ENCODE measurements around the gene THOC6.

Gene THOC6

DNA sequence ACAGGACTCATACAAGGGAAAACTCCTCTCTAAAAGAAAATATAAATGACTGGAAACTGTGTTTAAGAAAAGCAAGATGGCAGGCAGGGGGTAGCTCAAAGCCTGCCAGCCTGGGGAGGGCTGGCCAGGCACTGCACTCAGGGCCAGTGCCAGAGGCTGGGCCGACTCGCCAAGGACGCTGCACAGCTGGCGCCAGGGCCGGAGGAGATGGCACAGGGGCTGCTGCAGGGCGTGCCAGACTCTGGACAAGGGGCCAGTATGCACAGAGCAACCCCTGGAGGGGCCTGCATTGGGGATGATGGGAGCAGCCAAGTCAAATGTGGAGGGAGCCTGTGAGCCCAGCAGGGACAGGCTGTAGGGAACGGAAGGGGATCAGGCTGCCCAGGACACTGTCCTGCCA, 47.6 kb upstream of the THOC6 start:
- peaks cover 47% of the 10 kb centered on the region for H3K4me1 ChIP-seq (ENCODE audit: control insufficient read depth, low read length)
- no peak overlapping the region for H3K4me2 ChIP-seq (ENCODE audit: low read length)
- peaks cover 87% of the 10 kb centered on the region for H3K36me3 ChIP-seq (ENCODE audit: control insufficient read depth, low read length)
- no peaks in the 10 kb centered on the region for H3K9me2 ChIP-seq (replicated peaks; ENCODE audit: control insufficient read depth, low read length)
- TF ChIP-seq EZH2phosphoT487 (IDR thresholded peaks at IDR 0.05; ENCODE audit: borderline replicate concordance, low read length), result no peak
- TF ChIP-seq, protein P1, sequence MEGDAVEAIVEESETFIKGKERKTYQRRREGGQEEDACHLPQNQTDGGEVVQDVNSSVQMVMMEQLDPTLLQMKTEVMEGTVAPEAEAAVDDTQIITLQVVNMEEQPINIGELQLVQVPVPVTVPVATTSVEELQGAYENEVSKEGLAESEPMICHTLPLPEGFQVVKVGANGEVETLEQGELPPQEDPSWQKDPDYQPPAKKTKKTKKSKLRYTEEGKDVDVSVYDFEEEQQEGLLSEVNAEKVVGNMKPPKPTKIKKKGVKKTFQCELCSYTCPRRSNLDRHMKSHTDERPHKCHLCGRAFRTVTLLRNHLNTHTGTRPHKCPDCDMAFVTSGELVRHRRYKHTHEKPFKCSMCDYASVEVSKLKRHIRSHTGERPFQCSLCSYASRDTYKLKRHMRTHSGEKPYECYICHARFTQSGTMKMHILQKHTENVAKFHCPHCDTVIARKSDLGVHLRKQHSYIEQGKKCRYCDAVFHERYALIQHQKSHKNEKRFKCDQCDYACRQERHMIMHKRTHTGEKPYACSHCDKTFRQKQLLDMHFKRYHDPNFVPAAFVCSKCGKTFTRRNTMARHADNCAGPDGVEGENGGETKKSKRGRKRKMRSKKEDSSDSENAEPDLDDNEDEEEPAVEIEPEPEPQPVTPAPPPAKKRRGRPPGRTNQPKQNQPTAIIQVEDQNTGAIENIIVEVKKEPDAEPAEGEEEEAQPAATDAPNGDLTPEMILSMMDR (IDR thresholded peaks at IDR 0.05; ENCODE audit: low read depth, low read length, poor library complexity, severe bottlenecking), result no peak
- peaks cover 8% of the 10 kb centered on the region; the same call in 1 of the 2 replicates for H4K20me1 ChIP-seq (ENCODE audit: control insufficient read depth, insufficient read depth, low read depth, low read length)
- no peaks in the 10 kb centered on the region for H3K27me3 ChIP-seq (ENCODE audit: control insufficient read depth, low read length)
- no peak overlapping the region for H3K4me3 ChIP-seq (ENCODE audit: low read length)
- H3K79me2 ChIP-seq (ENCODE audit: control insufficient read depth, low read length), result peaks cover 74% of the 10 kb centered on the region
- no peaks in the 10 kb centered on the region for H3K9me3 ChIP-seq (ENCODE audit: control insufficient read depth, insufficient read depth, low read length)
- H3K27ac ChIP-seq (ENCODE audit: low read depth, low read length), result no peak overlapping the region
- H3F3A ChIP-seq (ENCODE audit: control insufficient read depth, insufficient read depth), result peaks cover 17% of the 10 kb centered on the region

DNA sequence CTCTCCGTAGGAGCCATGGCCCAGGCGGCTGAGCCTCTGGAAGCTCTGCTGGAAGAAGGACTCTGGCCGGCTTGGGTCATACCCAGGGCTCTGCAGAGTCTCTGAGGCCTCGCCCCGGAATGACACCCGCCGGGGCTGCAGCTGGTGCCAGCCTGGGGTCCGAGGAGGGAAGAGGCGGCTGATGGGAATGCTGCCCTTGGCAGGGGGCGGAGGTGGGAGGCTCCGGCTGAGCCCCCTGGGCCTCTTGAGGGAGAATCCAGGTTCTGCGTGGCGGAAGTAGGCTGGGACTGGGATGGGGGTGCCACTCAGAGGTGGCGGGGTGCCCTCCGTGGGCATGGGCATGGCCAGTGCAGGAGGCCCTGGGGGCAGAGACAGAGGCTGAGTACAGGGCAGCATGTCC, 47.2 kb upstream of the THOC6 start:
- TF ChIP-seq EZH2phosphoT487 (IDR thresholded peaks at IDR 0.05; ENCODE audit: borderline replicate concordance, low read length), result no peak
- TF ChIP-seq, protein P1 (IDR thresholded peaks at IDR 0.05; ENCODE audit: low read depth, low read length, poor library complexity, severe bottlenecking), result no peak
- H3F3A ChIP-seq (ENCODE audit: control insufficient read depth, insufficient read depth), result peaks cover 17% of the 10 kb centered on the region
- peaks cover 6% of the 10 kb centered on the region; the same call in 1 of the 2 replicates for H4K20me1 ChIP-seq (ENCODE audit: control insufficient read depth, insufficient read depth, low read depth, low read length)
- H3K27ac ChIP-seq (ENCODE audit: low read depth, low read length), result no peak overlapping the region
- H3K36me3 ChIP-seq (ENCODE audit: control insufficient read depth, low read length), result peaks cover 83% of the 10 kb centered on the region
- H3K9me3 ChIP-seq (ENCODE audit: control insufficient read depth, insufficient read depth, low read length), result no peaks in the 10 kb centered on the region
- no peak overlapping the region for H3K4me2 ChIP-seq (ENCODE audit: low read length)
- peaks cover 47% of the 10 kb centered on the region for H3K4me1 ChIP-seq (ENCODE audit: control insufficient read depth, low read length)
- no peaks in the 10 kb centered on the region for H3K27me3 ChIP-seq (ENCODE audit: control insufficient read depth, low read length)
- peaks cover 73% of the 10 kb centered on the region for H3K79me2 ChIP-seq (ENCODE audit: control insufficient read depth, low read length)
- no peak overlapping the region for H3K4me3 ChIP-seq (ENCODE audit: low read length)
- no peaks in the 10 kb centered on the region for H3K9me2 ChIP-seq (replicated peaks; ENCODE audit: control insufficient read depth, low read length)

DNA sequence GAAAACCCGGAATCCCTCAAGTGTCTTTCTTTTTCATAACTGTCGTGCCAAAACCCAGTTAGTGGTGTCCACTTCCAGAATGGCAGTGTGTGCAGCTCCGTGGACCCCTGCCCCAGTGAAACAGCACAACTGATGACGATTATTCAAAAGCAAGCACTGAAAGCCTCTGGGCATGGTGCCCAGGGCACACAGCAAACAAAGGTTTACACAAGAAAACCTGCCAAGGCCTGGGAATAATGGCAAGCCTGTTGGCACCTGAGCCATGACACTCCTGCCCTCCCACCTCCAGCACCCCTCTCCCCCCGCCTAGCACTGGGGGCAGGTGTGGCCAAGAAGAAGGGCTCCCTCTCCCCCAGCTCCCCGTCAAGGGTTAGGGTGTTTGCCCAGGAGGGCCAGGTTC, 46.4 kb upstream of the THOC6 start:
- TF ChIP-seq EZH2phosphoT487 (IDR thresholded peaks at IDR 0.05; ENCODE audit: borderline replicate concordance, low read length), result no peak
- TF ChIP-seq, protein P1 (IDR thresholded peaks at IDR 0.05; ENCODE audit: low read depth, low read length, poor library complexity, severe bottlenecking), result no peak

More for the DNA sequence above, 46.4 kb upstream of the THOC6 start:
- Histone ChIP-seq H3F3A (ENCODE audit: control insufficient read depth, insufficient read depth) (peaks cover 11% of the 10 kb centered on the region), H4K20me1 (ENCODE audit: control insufficient read depth, insufficient read depth, low read depth, low read length) (peaks cover 6% of the 10 kb centered on the region; the same call in 1 of the 2 replicates), H3K9me3 (ENCODE audit: control insufficient read depth, insufficient read depth, low read length) (no peaks in the 10 kb centered on the region), H3K4me1 (ENCODE audit: control insufficient read depth, low read length) (peaks cover 46% of the 10 kb centered on the region), H3K27me3 (ENCODE audit: control insufficient read depth, low read length) (no peaks in the 10 kb centered on the region), H3K27ac (ENCODE audit: low read depth, low read length) (no peak overlapping the region), H3K36me3 (ENCODE audit: control insufficient read depth, low read length) (peaks cover 75% of the 10 kb centered on the region), H3K4me2 (ENCODE audit: low read length) (peak overlapping the region; percentile 37), H3K4me3 (ENCODE audit: low read length) (0 out of 2 replicates have a peak overlapping the region, but pooled peaks have one; percentile 19), H3K9me2 (replicated peaks; ENCODE audit: control insufficient read depth, low read length) (no peaks in the 10 kb centered on the region), H3K79me2 (ENCODE audit: control insufficient read depth, low read length) (peaks cover 66% of the 10 kb centered on the region)

Measured in DOHH2 (cell line).